ENCODE data around the gene HMGB3.
"Not testable (repeated sequence)": the region's sequence is repeated elsewhere in the genome, so short reads cannot be mapped to it uniquely, and the experiment has no call there.

HMGB3 gene

DNA sequence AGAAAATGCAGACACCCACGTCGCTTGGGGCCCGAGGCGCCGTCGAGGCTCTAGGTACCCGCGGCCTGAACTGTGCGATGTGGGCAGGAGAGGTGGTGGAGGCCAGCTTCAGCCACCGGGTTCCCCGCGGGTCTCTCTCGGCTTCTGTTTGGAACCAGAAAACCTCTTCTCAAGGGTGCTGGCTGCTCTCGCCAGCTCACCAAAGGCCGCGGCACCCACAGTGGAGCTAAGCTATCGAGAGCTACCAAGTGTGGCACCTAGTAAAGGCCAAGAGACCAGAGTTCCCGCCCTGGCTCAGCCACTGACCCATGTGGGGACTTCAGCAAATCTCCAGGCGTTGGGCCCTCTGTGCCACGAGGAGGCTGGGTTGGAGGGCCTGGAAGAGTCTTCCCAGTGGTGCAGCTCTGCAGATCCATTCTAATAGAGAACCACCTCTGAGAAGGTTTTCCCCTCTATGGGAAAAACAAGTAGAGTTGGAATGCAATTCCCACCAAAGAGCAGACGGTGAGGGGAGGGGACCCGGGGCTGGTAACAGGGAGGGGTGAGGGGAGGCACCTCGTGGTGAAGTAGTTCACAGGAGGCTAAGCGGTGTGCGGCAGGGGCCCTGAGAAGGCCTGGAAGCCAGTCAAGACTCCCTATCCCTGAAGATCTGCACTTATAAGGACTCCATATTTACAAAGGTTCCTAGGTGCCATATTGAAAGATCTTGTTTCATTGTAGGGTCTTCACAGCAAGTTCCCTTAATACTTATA, 5.5 kb upstream of the HMGB3 start:
- no peak for DNase-seq

DNA sequence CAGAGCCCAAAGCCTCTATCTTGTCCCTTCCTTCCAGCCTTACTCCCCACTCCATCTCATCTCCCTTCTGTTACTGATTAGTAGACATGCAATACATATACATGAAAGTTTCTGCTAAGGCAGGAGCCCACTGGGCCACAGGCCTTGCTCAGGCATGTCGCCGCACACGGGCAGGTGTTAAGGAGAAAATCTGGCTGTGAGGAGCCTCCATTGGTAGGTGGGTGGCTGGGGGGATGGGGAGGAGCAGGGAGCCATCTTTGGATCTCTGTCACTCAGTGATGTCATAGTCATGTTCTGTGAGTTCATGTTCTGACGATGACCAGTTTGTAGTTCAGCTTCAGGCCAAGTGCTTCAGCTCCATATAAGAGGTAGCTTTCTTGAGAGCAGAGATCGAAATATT, 2.9 kb upstream of the HMGB3 start:
- DNase-seq, result no peak

DNA sequence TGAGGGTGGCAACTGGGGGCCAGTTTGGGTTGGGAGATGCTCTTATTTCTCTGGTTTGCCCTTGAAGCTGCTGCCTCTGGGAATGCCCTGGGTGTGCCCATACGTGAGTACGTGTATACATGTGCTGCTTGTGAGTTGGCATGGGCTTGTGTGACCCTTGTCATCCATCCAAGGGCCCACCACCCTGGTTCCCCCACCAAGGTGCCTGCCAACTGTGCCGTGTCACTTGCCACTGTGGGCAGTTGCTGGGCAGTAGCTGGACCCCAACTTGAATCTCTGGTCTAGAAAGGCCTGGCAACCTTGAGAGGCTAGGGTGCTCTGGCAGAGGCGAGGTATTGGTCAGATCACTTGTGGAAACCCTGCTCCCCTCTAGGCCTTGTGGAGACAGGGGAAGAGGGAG, 2.4 kb upstream of the HMGB3 start:
- no peak for DNase-seq

DNA sequence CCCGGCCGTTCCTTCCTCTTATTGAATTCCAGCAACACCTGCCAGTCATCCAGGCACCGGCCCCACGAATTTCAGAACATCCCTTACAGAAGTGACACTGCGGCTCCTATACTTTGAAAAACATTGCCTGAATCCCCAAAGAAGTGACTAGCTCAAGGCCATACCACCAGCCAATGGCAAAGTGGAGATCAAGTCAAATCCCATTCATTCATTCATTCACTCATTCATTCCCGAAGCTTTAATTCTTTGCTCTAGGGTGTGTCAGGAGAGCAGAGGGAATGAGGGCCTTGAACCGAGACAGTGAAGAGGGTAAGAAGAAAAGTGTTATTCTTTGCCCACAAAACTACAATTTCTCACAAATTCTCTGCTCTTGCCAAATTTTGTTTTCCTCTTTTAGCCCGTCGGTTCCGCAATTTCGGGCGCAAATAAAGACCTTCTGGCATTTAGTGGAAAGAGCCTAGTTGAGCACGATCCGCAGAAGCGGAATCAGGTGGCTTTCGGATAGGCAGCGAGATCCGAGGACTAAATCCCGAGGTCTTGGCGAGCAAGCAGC, 824 bp upstream of the HMGB3 start:
- DNase-seq, result no peak

- no peak for DNase-seq
Observed at GRCh38 chrX:150983521-150984168, 510 bp downstream of the HMGB3 start.

DNA sequence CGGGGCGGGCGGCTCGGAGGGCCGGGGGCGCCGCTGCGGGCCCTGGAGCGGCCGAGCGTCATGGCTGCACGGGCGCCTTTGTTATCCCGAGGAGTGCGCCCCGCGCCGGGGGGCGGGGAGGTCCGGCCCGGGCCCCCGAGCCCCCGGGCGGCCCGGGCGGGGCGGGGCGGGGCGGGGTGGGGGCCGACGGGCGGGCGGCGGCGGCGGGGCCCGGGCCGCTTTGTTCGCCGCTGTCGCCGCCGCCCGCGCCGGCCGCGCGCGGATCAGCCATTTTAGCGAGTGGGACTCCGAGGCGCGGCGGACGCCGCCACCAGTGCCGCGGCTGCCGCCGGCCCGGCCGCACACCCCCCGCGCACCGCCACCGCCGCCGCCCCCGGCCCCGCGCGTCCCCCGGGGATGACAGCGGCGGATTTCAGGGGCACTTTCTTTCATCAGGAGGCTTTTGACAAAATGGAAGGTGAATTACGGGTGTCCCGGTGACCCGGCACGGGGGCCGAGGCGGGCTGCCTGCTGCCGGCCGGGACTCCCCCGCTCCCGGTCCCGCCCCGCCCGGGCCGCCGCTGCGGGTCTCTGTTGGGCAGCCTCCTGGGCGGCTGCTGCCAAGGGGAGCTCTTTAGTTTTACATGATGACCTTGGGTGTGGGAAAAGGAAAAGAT, 1.2 kb downstream of the HMGB3 start:
- DNase-seq, result no peak

- DNase-seq, result not testable (repeated sequence)
Observed at GRCh38 chrX:150987687-150988086, 4.6 kb downstream of the HMGB3 start.

DNA sequence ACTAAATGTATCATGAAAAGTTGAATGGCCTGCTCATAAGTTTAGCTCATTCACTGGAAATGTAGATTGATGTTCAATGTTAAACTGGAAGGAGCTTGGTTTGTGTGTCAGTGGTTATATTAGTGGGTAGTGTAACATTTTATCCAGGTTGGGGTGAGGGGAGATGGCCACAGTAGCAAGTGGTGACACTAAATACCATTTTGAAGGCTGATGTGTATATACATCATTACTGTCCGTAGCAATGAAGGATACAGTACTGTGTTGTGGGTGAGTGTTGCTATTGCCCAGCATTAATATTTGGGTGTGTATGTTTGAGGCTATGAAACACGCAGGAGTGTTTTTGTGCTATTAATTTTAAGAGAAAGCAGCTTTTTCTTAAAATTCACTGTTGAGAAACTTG, 6.3 kb downstream of the HMGB3 start:
- no peak for DNase-seq

GRCh38 chrX:150990910-150991309, 7.8 kb downstream of the HMGB3 start:
- DNase-seq, result no peak

DNA sequence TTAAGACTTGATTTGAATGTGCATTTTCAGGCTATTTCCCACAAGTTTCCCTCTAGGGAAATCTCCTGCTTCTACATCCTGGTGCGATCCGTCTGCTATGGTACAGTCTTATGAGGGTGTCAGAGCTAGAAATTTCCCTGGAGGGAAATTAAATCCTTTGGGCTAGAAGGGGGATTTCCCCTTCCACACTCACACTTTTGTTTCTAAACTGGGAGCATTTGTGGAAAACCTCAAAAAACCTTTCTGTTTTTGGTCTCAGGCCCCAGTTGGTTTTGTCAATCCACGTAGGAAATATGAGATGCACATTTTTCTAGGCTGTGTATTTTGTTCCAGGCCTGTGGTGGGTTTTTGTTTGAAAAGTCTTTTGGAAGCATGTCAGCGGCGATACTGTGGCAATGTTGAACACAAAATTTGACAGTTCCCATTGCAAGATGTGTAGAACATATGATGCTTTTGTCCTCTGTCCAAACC, 17.8 kb downstream of the HMGB3 start:
- DNase-seq, result no peak

DNA sequence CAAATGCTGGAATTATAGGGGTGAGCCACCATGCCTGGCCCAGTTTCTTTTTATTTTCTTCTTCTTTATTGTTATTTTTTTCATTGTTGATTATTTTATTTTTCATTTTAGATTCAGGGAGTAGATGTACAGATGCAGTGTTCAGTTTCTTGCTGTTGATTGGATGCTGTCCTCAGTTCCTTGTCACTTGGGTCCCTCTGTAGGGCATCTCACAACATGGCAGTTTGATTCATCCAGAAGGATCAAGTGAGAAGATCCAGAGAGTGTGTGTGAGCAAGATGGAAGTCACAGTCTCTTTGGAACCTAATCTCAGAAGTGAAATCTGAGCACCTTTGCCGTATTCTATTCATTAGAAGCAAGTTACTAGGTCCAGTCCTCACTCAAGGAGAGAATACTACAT, 20.9 kb downstream of the HMGB3 start:
- no peak for DNase-seq

GRCh38 chrX:151006410-151007109, 23.4 kb downstream of the HMGB3 start:
- no peak for DNase-seq

DNA sequence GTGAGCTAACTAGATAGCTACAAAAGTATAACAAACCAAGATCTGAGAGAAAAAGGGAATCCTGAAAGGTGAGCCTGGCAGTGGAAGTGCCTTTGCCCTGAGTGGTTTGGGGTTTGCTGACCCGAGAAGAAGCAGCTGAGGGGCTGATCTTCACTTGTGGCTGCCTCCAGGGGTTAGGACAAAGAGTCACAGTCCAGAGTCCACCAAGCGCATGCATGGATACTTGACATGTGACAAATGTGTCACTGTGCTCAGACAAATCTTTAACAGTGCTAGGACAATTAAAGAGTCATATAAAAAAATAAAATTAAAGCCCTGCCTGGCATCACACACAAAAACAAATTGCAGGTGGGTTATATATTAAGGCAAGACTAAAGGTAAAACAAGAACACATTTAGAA, 26.4 kb downstream of the HMGB3 start:
- no peak for DNase-seq

GRCh38 chrX:151013164-151013743, 30.1 kb downstream of the HMGB3 start:
- DNase-seq, result no peak

- no peak for DNase-seq
Observed at GRCh38 chrX:151015684-151016083, 32.5 kb downstream of the HMGB3 start.

DNA sequence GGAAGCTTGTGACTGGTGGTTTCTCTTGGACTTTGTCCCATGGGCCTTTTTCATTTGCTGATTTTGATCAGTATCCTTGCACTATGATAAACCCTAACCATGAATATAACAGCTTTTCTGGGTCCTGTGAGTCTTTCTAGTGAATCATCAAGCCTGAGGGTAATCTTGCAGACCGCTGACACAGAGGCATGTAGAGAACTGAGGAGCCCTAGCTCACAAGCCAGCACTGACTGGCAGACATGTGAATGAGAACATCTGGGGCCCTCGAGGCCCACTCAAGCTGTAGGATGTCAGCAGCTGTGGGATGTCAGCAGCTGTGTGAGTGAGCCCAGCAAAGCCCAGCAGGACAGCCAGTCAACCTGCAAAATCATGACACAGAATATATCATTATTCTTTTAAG, 36.7 kb downstream of the HMGB3 start:
- no peak for DNase-seq

GRCh38 chrX:151030845-151031244, 47.7 kb downstream of the HMGB3 start:
- no peak for DNase-seq

GRCh38 chrX:151031391-151031975, 48.3 kb downstream of the HMGB3 start:
- no peak for DNase-seq

DNA sequence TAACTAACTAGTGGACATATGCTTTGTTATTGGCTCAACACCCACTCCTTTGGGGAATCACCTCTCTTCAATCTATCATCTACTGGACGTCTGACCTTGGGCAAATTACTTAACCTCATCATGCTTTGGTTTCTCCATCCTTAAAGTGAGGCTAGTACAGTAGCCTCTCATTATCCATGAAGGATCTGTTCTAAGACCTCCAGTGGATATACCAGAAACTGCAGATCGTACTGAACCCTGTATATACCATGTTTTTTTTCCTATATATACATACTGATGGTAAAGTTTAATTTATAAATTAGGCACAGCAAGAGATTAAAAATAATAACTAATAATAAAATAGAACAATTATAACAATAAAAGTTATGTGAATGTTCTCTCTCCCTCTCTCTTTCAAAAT, 56.2 kb downstream of the HMGB3 start:
- DNase-seq, result no peak

Data from HCEC 1CT (cell line).